ENCODE measurements around the gene PRELID3B. TPM values are rescaled to one million over a fixed set of nuclear protein-coding genes. Genes with fewer than 3 reads are reported as not detected.

Gene PRELID3B
- total and polyA plus RNA-seq, 2 of the 8 experiments (the other 6 are each of a cell fraction or from before 2014, with no cell fraction given), result 8.1 to 50.5 TPM

DNA sequence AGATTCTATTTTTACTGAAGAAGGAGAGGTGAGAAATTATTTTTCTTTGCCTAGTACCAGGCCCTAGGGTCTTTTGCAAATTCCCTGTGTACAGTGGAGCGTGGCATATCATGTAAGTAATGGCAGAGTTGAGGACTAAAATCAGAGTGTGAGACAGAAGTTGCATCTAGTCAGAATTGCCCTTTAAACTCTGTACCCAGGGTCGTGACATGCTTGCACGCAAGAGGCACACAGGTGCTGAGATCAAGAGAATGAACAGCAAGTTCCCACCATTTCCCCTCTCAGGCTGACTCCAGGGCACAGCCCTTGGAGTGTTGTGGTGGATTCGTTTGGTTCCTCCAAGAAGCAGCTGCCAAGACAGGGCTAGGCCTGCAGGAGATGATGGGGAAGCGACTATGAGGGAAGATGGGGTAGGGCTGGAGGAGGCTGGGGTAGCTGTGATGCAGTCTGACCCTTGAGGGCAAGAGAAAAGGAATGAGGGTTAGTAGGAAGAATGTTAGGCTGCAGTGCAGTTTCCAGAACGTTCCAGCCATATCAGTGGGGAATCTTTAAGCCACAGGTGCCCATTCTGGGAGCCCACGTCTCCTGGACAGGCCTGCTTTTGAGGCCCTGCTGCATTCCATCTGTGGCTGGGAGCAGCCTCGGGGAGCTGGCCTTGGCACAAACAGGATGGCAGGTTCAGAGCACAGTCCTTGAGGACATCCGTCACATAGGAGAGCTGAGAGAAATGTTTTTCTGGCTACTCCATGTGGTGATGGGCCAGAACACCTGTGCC lies 54.6 kb downstream of the PRELID3B start (continued):
- no peak for TF ChIP-seq HDAC2 (IDR thresholded peaks at IDR 0.05; ENCODE audit: borderline replicate concordance in 1 of 2, low read depth in 2 of 2, low read length in 2 of 2)
- no peak for TF ChIP-seq BRCA1 (IDR thresholded peaks at IDR 0.05; ENCODE audit: low read depth, low read length)
- TF ChIP-seq CBX5 (IDR thresholded peaks at IDR 0.05; ENCODE audit: low read depth, low read length), result no peak
